Bronchial epithelial cell (primary cell): ENCODE data around the gene INA. TPM values are rescaled to one million over a fixed set of nuclear protein-coding genes. Genes with fewer than 3 reads are reported as not detected.

Source experiments
- DNase-seq: peaks from one replicate; pipeline ENCODE4 v3.0.0-alpha.2; 2010; ENCODE audit warnings: low read depth
- FAIRE-seq: peaks from 2 replicates; lab custom pipeline; 2011; peaks lifted over from hg19 to GRCh38; lab: Jason Lieb, UNC
- H3K27me3 ChIP-seq: 2 replicates; pipeline ENCODE4 v1.5.1; 2011; ENCODE audit warnings: low read length; ENCODE audit not compliant: control insufficient read depth, insufficient read depth
- H3K36me3 ChIP-seq: 2 replicates; pipeline ENCODE4 v1.5.1; 2011; ENCODE audit warnings: low read length; ENCODE audit not compliant: control insufficient read depth, insufficient read depth
- H3K4me3 ChIP-seq: 2 replicates; pipeline ENCODE4 v1.5.1; 2011; ENCODE audit warnings: mild to moderate bottlenecking, low read depth, low read length, control low read depth
- total RNA-seq: library from RNA; depleted of rRNA; stranded (reverse); fragments of >200 nt; gene quantifications from 2 replicates; pipeline ENCODE4 v1.2.1, GENCODE V29; 2014
- TF ChIP-seq, protein P1 (sequence below): IDR thresholded peaks from 2 replicates; pipeline ENCODE4 v1.5.1; 2011; ENCODE audit warnings: mild to moderate bottlenecking, moderate library complexity, low read length, control low read depth, inconsistent platforms; ENCODE audit not compliant: insufficient read depth, severe bottlenecking

The INA gene
- total RNA-seq, 1 donor from 2014 or later: 0.26 TPM

GRCh38 chr10:103316087-103316486 is 39.1 kb downstream of the INA start:
- TF ChIP-seq, protein P1, sequence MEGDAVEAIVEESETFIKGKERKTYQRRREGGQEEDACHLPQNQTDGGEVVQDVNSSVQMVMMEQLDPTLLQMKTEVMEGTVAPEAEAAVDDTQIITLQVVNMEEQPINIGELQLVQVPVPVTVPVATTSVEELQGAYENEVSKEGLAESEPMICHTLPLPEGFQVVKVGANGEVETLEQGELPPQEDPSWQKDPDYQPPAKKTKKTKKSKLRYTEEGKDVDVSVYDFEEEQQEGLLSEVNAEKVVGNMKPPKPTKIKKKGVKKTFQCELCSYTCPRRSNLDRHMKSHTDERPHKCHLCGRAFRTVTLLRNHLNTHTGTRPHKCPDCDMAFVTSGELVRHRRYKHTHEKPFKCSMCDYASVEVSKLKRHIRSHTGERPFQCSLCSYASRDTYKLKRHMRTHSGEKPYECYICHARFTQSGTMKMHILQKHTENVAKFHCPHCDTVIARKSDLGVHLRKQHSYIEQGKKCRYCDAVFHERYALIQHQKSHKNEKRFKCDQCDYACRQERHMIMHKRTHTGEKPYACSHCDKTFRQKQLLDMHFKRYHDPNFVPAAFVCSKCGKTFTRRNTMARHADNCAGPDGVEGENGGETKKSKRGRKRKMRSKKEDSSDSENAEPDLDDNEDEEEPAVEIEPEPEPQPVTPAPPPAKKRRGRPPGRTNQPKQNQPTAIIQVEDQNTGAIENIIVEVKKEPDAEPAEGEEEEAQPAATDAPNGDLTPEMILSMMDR: no peak
- peaks cover 3% of the 10 kb centered on the region for H3K36me3 ChIP-seq
- DNase-seq (no peak), FAIRE-seq (no peak)
- H3K4me3 ChIP-seq: no peak overlapping the region
- H3K27me3 ChIP-seq: no peaks in the 10 kb centered on the region

DNA sequence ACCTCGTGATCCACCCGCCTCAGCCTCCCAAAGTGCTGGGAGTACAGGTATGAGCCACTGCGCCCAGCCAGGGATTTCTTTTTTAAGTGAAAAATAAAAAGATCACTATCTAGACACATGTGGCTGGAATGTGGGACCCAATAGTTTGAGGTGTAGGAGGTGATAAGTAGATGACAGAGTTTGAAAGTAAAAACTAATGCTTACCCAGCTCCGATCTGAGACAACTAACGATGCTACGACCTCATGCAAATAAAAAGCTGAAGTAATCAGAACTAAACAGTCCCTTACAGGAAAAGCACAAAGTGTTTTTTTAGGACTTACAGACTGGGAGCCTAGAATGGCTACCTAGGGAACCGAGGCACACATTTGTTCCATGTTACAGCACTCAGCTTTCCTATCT is 51.0 kb downstream of the INA start:
- H3K27me3 ChIP-seq: no peaks in the 10 kb centered on the region
- no peak overlapping the region for H3K4me3 ChIP-seq
- FAIRE-seq (no peak), DNase-seq (no peak)
- TF ChIP-seq, protein P1: no peak
- H3K36me3 ChIP-seq: peaks cover 3% of the 10 kb centered on the region

GRCh38 chr10:103333934-103334520 is 57.1 kb downstream of the INA start:
- TF ChIP-seq, protein P1: peak; percentile 15
- Histone ChIP-seq H3K27me3 (no peaks in the 10 kb centered on the region), H3K4me3 (no peak overlapping the region), H3K36me3 (peaks cover 3% of the 10 kb centered on the region)
- no peak for FAIRE-seq
- DNase-seq: peak; percentile 35

DNA sequence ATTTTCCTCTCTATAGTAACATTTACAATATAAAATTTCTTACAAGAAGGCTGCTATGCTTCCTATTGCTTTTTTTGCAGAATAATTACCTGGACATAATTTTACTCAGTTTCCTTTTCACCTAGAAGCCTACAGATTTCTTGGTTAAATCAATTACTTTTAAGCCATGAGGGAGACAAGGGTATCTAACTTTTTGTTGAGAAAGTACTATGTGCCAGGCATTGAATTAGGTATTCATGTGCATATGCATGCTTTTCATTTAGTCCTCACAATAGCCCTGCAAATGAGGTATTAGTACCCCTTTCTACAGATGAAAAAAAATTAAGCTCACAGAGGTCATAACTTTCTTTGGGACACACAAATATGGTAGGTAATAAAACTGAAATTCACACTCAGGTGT is 57.6 kb downstream of the INA start:
- H3K36me3 ChIP-seq: peaks cover 3% of the 10 kb centered on the region
- no peak overlapping the region for H3K4me3 ChIP-seq
- FAIRE-seq (no peak), DNase-seq (no peak)
- TF ChIP-seq, protein P1: no peak
- H3K27me3 ChIP-seq: no peaks in the 10 kb centered on the region

GRCh38 chr10:103336370-103336769 is 59.4 kb downstream of the INA start:
- no peak for FAIRE-seq
- H3K4me3 ChIP-seq: no peak overlapping the region
- TF ChIP-seq, protein P1: no peak
- no peak for DNase-seq
- peaks cover 2% of the 10 kb centered on the region for H3K36me3 ChIP-seq
- no peaks in the 10 kb centered on the region for H3K27me3 ChIP-seq

Other genes starting within 250 kb of the INA start
- 105 and 127 TPM in 2 replicates for gene NT5C2, start 83.9 kb upstream of the INA start, total RNA-seq
- gene RPEL1, start 31.3 kb upstream of the INA start, total RNA-seq: under 0.01 and 0.13 TPM in 2 replicates
- 11.1 and 12.9 TPM in 2 replicates for gene PCGF6, start 74.0 kb downstream of the INA start, total RNA-seq
- gene TAF5, start 90.8 kb downstream of the INA start, total RNA-seq: 3.3 and 3.7 TPM in 2 replicates
- gene ATP5MK, start 119.3 kb downstream of the INA start, total RNA-seq: 131 and 153 TPM in 2 replicates
- 38.7 and 44.5 TPM in 2 replicates for gene PDCD11, start 119.5 kb downstream of the INA start, total RNA-seq
- gene CALHM2, start 175.2 kb downstream of the INA start, total RNA-seq: 0.53 and 0.64 TPM in 2 replicates
- gene CALHM1, start 181.8 kb downstream of the INA start, total RNA-seq: not detected in 2 replicates
- gene CALHM3, start 202.1 kb downstream of the INA start, total RNA-seq: not detected in 2 replicates
- 1.1 and 5.1 TPM in 2 replicates for gene NEURL1, start 216.6 kb downstream of the INA start, total RNA-seq